A673 (cell line): Measurements from ENCODE around the gene USP48. TPM values are rescaled to one million over a fixed set of nuclear protein-coding genes. Genes with fewer than 3 reads are reported as not detected.

Experiments
- BruUV-seq: library from RNA; stranded (reverse); fragments of 400-500 nt; replicated peaks from 2 replicates; lab custom pipeline; 2021; lab: Mats Ljungman, UMichigan
- CTCF ChIA-PET: fragments of 300-600 bp; sonication (Branson Sonifier 250); formaldehyde crosslinking; loops from one replicate; lab custom pipeline; 2022; ENCODE audit warnings: antibody characterized with exemption; lab: Charles Lee
- POLR2A ChIA-PET: fragments of 300-600 bp; sonication (Branson Sonifier 250); formaldehyde crosslinking; loops from one replicate; lab custom pipeline; 2022; ENCODE audit warnings: antibody characterized with exemption; ENCODE audit not compliant: low non-redundant PET; lab: Charles Lee
- DNase-seq: peaks from one replicate; pipeline ENCODE4 v3.0.0-alpha.2; 2015; ENCODE audit warnings: low spot score
- H3K27ac ChIP-seq: fragments of 200-600 bp; sonication (generic); 2 replicates; pipeline ENCODE4 v1.5.1; 2016; ENCODE audit warnings: mixed run types, low read depth, mild to moderate bottlenecking, mixed read lengths, antibody characterized with exemption, low read length; ENCODE audit not compliant: poor library complexity, severe bottlenecking
- H3K27me3 ChIP-seq: fragments of 200-600 bp; sonication (generic); replicated peaks from 2 replicates; pipeline ENCODE4 v1.6.1; 2017; ENCODE audit warnings: mixed run types, low read depth, mild to moderate bottlenecking, mixed read lengths, antibody characterized with exemption, low read length; ENCODE audit not compliant: insufficient read depth, poor library complexity
- H3K36me3 ChIP-seq: fragments of 200-600 bp; sonication (generic); 2 replicates; pipeline ENCODE4 v1.6.1; 2016; ENCODE audit warnings: mixed run types, mild to moderate bottlenecking, mixed read lengths, antibody characterized with exemption, low read length; ENCODE audit not compliant: insufficient read depth, poor library complexity, severe bottlenecking
- H3K4me1 ChIP-seq: fragments of 200-600 bp; sonication (generic); 2 replicates; pipeline ENCODE4 v1.6.1; 2017; ENCODE audit warnings: mixed run types, mild to moderate bottlenecking, mixed read lengths, antibody characterized with exemption, low read length; ENCODE audit not compliant: insufficient read depth, poor library complexity, severe bottlenecking
- H3K4me3 ChIP-seq: fragments of 200-600 bp; sonication (generic); 2 replicates; pipeline ENCODE4 v1.5.1; 2016; ENCODE audit warnings: low read depth, mixed run types, mild to moderate bottlenecking, mixed read lengths, low read length; ENCODE audit not compliant: poor library complexity, severe bottlenecking
- H3K9me3 ChIP-seq: fragments of 200-600 bp; sonication (generic); 2 replicates; pipeline ENCODE4 v1.6.1; 2016; ENCODE audit warnings: mixed run types, low read depth, mild to moderate bottlenecking, mixed read lengths, antibody characterized with exemption, low read length; ENCODE audit not compliant: poor library complexity, severe bottlenecking
- EZH2 ChIP-seq: fragments of 200-600 bp; sonication (generic); IDR thresholded peaks from 2 replicates; pipeline ENCODE4 v1.6.1; 2017; ENCODE audit warnings: borderline replicate concordance, low read depth, mild to moderate bottlenecking, mixed read lengths, antibody characterized with exemption, low read length; ENCODE audit not compliant: poor library complexity, severe bottlenecking
- intact Hi-C: fragments of 100-400 bp; cut with micrococcal nuclease; formaldehyde crosslinking; loops from one replicate; pipeline ENCODE4 v1.10.0; 2022; ENCODE audit not compliant: unreplicated experiment
- total RNA-seq: library from RNA; stranded (reverse); gene quantifications from 2 replicates; pipeline ENCODE4 v1.2.3, GENCODE V29; 2021
- TF ChIP-seq, protein P1 (sequence below): fragments of 300-800, 200-600 bp; sonication (generic); conservative IDR thresholded peaks from 2 replicates; pipeline ENCODE4 v1.5.1; 2017; ENCODE audit warnings: low read depth, mild to moderate bottlenecking, antibody characterized with exemption, low read length, moderate library complexity, mixed read lengths

Gene USP48
- total RNA-seq, 1 experiment from 2014 or later: 74.1 TPM

DNA sequence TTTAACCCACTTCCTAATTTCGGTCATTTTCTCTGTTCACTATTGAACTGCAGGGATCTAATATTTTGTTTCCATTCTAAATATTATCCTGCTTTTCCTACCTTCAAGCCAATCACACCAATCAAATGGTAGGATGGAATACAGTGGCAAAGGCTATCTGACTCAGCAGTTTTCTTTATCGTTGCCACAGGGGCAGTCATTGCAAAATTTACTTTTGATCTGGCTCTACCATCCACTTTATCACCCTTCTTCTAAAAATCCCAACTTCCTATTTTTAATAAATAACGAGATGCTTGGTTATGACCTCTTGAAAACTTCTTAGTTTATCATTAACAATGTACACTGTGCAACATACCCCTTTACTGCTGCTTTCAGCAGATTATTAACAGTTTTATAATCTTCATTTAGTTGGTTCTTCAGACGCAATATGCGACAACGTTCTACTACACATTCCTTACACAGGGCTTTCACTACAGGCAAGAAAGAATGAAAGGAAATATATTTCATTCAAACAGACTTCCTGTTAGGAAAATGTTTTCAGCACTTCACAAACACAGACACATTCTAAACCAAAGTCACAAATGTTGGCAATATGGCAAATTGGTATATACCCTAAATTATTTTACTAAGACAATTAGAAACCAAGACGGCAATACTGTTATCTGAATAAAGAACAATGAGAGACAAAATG, 61.5 kb downstream of the USP48 start:
- Histone ChIP-seq H3K4me3 (no peak overlapping the region), H3K36me3 (peaks cover 38% of the 10 kb centered on the region), H3K27ac (no peak overlapping the region), H3K27me3 (no peaks in the 10 kb centered on the region), H3K4me1 (no peaks in the 10 kb centered on the region), H3K9me3 (no peaks in the 10 kb centered on the region)
- BruUV-seq: no TSS peak
- POLR2A ChIA-PET: no interaction called here
- intact Hi-C loops: no loop called here
- CTCF ChIA-PET: no interaction called here
- no peak for TF ChIP-seq EZH2
- TF ChIP-seq, protein P1, sequence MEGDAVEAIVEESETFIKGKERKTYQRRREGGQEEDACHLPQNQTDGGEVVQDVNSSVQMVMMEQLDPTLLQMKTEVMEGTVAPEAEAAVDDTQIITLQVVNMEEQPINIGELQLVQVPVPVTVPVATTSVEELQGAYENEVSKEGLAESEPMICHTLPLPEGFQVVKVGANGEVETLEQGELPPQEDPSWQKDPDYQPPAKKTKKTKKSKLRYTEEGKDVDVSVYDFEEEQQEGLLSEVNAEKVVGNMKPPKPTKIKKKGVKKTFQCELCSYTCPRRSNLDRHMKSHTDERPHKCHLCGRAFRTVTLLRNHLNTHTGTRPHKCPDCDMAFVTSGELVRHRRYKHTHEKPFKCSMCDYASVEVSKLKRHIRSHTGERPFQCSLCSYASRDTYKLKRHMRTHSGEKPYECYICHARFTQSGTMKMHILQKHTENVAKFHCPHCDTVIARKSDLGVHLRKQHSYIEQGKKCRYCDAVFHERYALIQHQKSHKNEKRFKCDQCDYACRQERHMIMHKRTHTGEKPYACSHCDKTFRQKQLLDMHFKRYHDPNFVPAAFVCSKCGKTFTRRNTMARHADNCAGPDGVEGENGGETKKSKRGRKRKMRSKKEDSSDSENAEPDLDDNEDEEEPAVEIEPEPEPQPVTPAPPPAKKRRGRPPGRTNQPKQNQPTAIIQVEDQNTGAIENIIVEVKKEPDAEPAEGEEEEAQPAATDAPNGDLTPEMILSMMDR: no peak
- no peak for DNase-seq

DNA sequence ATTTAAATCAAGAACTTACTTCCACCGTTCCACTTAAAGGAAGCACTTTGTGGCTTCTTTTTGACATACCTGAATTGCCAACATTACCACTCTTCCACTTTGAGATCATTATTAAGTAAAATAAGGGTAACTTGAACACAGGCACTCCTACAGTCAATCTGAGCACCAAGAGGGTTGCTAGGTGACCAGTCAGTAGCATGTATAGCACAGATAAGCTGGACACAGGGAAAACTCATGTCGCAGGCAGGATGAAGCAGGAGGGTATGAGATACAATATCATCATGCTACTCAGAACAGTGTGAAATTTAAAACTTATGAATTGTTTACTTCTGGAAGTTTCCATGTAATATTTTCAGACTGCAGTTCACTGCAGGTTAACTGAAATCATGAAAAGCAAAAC, 66.8 kb downstream of the USP48 start:
- Histone ChIP-seq H3K27ac (no peak overlapping the region), H3K4me3 (no peak overlapping the region), H3K36me3 (peaks cover 46% of the 10 kb centered on the region), H3K9me3 (no peaks in the 10 kb centered on the region), H3K4me1 (no peaks in the 10 kb centered on the region), H3K27me3 (no peaks in the 10 kb centered on the region)
- intact Hi-C loops: no loop called here
- TF ChIP-seq EZH2: no peak
- TF ChIP-seq, protein P1: no peak
- ChIA-PET CTCF (no interaction called here), POLR2A (interaction anchor here (0.7 kb wide), 1 partner anchor 316 kb away, joined by 3 read pairs; no protein-coding TSS in a partner anchor)
- DNase-seq: no peak
- BruUV-seq: no TSS peak

DNA sequence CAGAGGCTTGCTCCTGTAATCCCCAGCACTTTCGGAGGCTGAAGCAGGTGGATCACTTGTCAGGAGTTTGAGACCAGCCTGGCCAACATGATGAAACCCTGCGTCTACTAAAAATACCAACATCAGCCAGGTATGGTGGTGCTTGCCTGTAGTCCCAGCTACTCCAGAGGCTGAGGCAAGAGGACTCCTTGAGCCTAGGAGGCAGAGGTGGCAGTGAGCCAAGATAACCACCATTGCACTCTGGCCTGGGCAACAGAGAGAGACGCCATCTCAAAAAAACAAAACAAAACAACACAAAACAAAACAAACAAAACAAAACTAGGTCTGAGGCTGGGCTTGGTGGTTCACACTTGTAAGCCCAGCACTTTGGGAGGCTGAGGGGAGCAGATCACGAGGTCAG, 75.1 kb downstream of the USP48 start:
- TF ChIP-seq EZH2: no peak
- TF ChIP-seq, protein P1: no peak
- BruUV-seq: no TSS peak
- no peaks in the 10 kb centered on the region for H3K9me3 ChIP-seq
- H3K27ac ChIP-seq: no peak overlapping the region
- intact Hi-C loops: no loop called here
- ChIA-PET POLR2A (no interaction called here), CTCF (interaction anchor here (0.5 to 0.7 kb wide), 2 partner anchors 16 to 258 kb away, joined by 3 read pairs; no protein-coding TSS in a partner anchor)
- H3K36me3 ChIP-seq: peaks cover 26% of the 10 kb centered on the region
- peaks cover 15% of the 10 kb centered on the region for H3K4me1 ChIP-seq
- H3K4me3 ChIP-seq: no peak overlapping the region
- H3K27me3 ChIP-seq: no peaks in the 10 kb centered on the region
- DNase-seq: no peak
